Measurements from ENCODE around the gene CALM3.
"Not testable (repeated sequence)": the region's sequence is repeated elsewhere in the genome, so short reads cannot be mapped to it uniquely, and the experiment has no call there.

Gene CALM3

GRCh38 chr19:46601318-46602224 lies at the start of gene CALM3:
CALM3 (plus strand) TSS chr19:46601330; CDS start chr19:46601435, 105 bp downstream.
- no peak for DNase-seq

GRCh38 chr19:46552891-46553290 lies 48.2 kb upstream of the CALM3 start:
- DNase-seq: no peak

GRCh38 chr19:46554161-46554560 lies 47.0 kb upstream of the CALM3 start:
- no peak for DNase-seq

GRCh38 chr19:46555628-46556280 lies 45.4 kb upstream of the CALM3 start:
- DNase-seq: no peak

- not testable (repeated sequence) for DNase-seq
These were observed 44.7 kb upstream of the CALM3 start for GRCh38 chr19:46556471-46556870.

- no peak for DNase-seq
These were observed 41.9 kb upstream of the CALM3 start for GRCh38 chr19:46559203-46559602.

GRCh38 chr19:46559675-46560074 lies 41.5 kb upstream of the CALM3 start:
- not testable (repeated sequence) for DNase-seq

GRCh38 chr19:46564701-46565100 lies 36.4 kb upstream of the CALM3 start:
- DNase-seq: no peak

GRCh38 chr19:46571495-46571894 lies 29.6 kb upstream of the CALM3 start:
- DNase-seq: no peak

- no peak for DNase-seq
These were observed 27.2 kb upstream of the CALM3 start for GRCh38 chr19:46573679-46574498.

GRCh38 chr19:46574533-46574932 lies 26.6 kb upstream of the CALM3 start:
- no peak for DNase-seq

GRCh38 chr19:46578450-46578849 lies 22.7 kb upstream of the CALM3 start:
- no peak for DNase-seq

GRCh38 chr19:46579361-46579879 lies 21.7 kb upstream of the CALM3 start:
- no peak for DNase-seq

- no peak for DNase-seq
These were observed 20.9 kb upstream of the CALM3 start for GRCh38 chr19:46580247-46580646.

GRCh38 chr19:46585539-46585938 lies 15.6 kb upstream of the CALM3 start:
- DNase-seq: no peak

- DNase-seq: no peak
These were observed 14.8 kb upstream of the CALM3 start for GRCh38 chr19:46586294-46586693.

- no peak for DNase-seq
These were observed 13.3 kb upstream of the CALM3 start for GRCh38 chr19:46587861-46588260.

GRCh38 chr19:46591254-46591653 lies 9.9 kb upstream of the CALM3 start:
- DNase-seq: no peak

GRCh38 chr19:46591870-46592269 lies 9.3 kb upstream of the CALM3 start:
- no peak for DNase-seq

GRCh38 chr19:46596008-46596407 lies 5.1 kb upstream of the CALM3 start:
- DNase-seq: no peak

GRCh38 chr19:46598372-46598917 lies 2.7 kb upstream of the CALM3 start:
- DNase-seq: no peak

GRCh38 chr19:46599716-46600373 lies 1.3 kb upstream of the CALM3 start:
- no peak for DNase-seq
